K562 (cell line): Measurements from ENCODE around the gene MCL1. TPM values are rescaled to one million over a fixed set of nuclear protein-coding genes. Genes with fewer than 3 reads are reported as not detected.

Experiments used
- EHMT2 ChIP-seq: fragments of 450-650 bp; IDR thresholded peaks from 2 replicates; pipeline ENCODE4 v1.6.1; 2018; ENCODE audit warnings: antibody characterized with exemption
- FOXK1 ChIP-seq: sonication (generic); formaldehyde crosslinking; IDR thresholded peaks from 2 replicates; pipeline ENCODE4 v1.8.0; 2022; ENCODE audit warnings: missing genetic modification reagents, mild to moderate bottlenecking, borderline replicate concordance
- HNRNPK ChIP-seq: fragments of 200-400 bp; formaldehyde crosslinking; IDR thresholded peaks from one replicate; pipeline ENCODE4 v1.6.1; 2018; ENCODE audit warnings: mild to moderate bottlenecking, low read depth, low read length; ENCODE audit not compliant: poor library complexity, severe bottlenecking
- KAT8 ChIP-seq: fragments of 450-650 bp; IDR thresholded peaks from 2 replicates; pipeline ENCODE4 v1.6.1; 2016; ENCODE audit warnings: low read depth, mild to moderate bottlenecking
- NEUROD1 ChIP-seq: fragments of 150-350 bp; IDR thresholded peaks from 2 replicates; pipeline ENCODE4 v1.6.1; 2014; ENCODE audit warnings: borderline replicate concordance, low read length, low read depth; ENCODE audit not compliant: partially characterized antibody
- POLR2AphosphoS2 ChIP-seq: IDR thresholded peaks from 2 replicates; pipeline ENCODE4 v1.6.1; 2012; ENCODE audit warnings: low read length, improper control_type of control experiment
- POLR2G ChIP-seq: fragments of 200-400 bp; formaldehyde crosslinking; IDR thresholded peaks from 2 replicates; pipeline ENCODE4 v1.6.1; 2017; ENCODE audit warnings: low read depth, mild to moderate bottlenecking, antibody characterized with exemption, low read length, moderate library complexity
- PTTG1 ChIP-seq: fragments of 450-650 bp; IDR thresholded peaks from 2 replicates; pipeline ENCODE4 v1.6.1; 2016; ENCODE audit warnings: low read depth, mild to moderate bottlenecking, missing genetic modification characterization, missing compliant biosample characterization
- YBX1 ChIP-seq: fragments of 450-650 bp; IDR thresholded peaks from 2 replicates; pipeline ENCODE4 v1.7.1; 2016; ENCODE audit warnings: mild to moderate bottlenecking
- ZNF644 ChIP-seq: fragments of 200-800 bp; sonication (Bioruptor generic); IDR thresholded peaks from 2 replicates; pipeline ENCODE4 v1.6.1; 2016; ENCODE audit warnings: low read depth, missing genetic modification characterization, missing compliant biosample characterization
- polyA plus RNA-seq, 8 experiments: library from polyadenylated mRNA; depleted of rRNA in 4 of 8; stranded (reverse) in 5 of 8; unstranded in 3 of 8; fragments of >200 nt; fragmentation: Nextera tagmentation in 2 of 8; fragmentation: Illumina TruSeq in 1 of 8; extraction: Ambion mirVana in 2 of 8; extraction: Trizol in 1 of 8; gene quantifications; 2 replicates each; pipeline versions ENCODE4 v1.2.1 to v1.2.3, GENCODE V29; 2011 to 2014; ENCODE audit warnings: inconsistent platforms in 1 of 8, missing spikeins in 1 of 8
- total RNA-seq, 7 experiments: library from RNA; depleted of rRNA in 6 of 7; stranded (reverse); fragments of >200 nt in 6 of 7; fragmentation: Illumina TruSeq in 2 of 7; extraction: Trizol in 2 of 7; gene quantifications; 2 replicates each; pipeline versions ENCODE4 v1.2.1 to v1.2.3, GENCODE V29; 2011 to 2021; ENCODE audit warnings: low replicate concordance in 1 of 7
- TF ChIP-seq, protein P1 (sequence below): fragments of 250-450 bp; sonication (Bioruptor Pico); IDR thresholded peaks from 2 replicates; pipeline ENCODE4 v1.4.0; 2020
- TF ChIP-seq, protein P2 (sequence below): fragments of 250-450 bp; sonication (Bioruptor Pico); IDR thresholded peaks from 2 replicates; pipeline ENCODE4 v1.5.0; 2021
- TF ChIP-seq, protein P3 (sequence below): fragments of 450-650 bp; formaldehyde crosslinking; conservative IDR thresholded peaks from 2 replicates; pipeline ENCODE4 v1.4.0; 2022; ENCODE audit warnings: mild to moderate bottlenecking, missing genetic modification characterization
- TF ChIP-seq, protein P4 (sequence below), 2 experiments: fragments of 450-650 bp; conservative IDR thresholded peaks; 2 replicates each; pipeline ENCODE4 v1.6.1; 2017; ENCODE audit warnings: mild to moderate bottlenecking in 2 of 2, moderate library complexity in 2 of 2
- TF ChIP-seq, protein P5 (sequence below): fragments of 250-450 bp; sonication (Bioruptor Pico); IDR thresholded peaks from 2 replicates; pipeline ENCODE4 v1.9.0; 2021; ENCODE audit warnings: mild to moderate bottlenecking, inconsistent platforms

MCL1 gene
- total and polyA plus RNA-seq, 9 of the 15 experiments (the other 6 are each of a cell fraction or from before 2014, with no cell fraction given): 27.1 to 224 (median 138) TPM

DNA sequence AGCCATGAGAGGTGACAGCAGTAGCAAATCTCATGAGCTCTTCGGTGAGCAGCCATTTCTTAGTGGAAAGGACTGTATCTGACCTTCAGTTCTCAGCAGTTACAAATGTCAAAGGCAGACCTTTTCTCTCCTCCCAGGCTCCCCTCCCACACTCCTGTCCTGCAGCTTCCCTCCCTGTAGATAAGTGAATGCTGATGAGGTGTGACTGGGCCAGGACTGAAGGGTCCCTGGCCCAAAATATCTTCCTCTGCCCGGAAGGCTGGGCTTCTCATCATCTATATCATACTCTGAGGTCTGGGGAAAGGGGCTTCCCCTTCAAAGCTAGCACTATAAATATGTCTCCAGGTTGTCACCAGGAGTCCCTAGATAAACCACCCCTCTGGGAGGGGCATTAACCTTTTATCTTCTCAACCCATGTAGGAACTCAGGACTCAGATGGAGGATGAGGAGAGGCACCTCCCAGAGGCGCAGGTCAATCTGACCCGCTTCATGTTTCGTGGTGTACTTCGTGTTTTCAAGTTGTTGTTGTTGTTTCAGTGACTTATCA is 33.9 kb downstream of the MCL1 start (continued):
- TF ChIP-seq YBX1: no peak
- TF ChIP-seq NEUROD1: peak; percentile 73
- no peak for TF ChIP-seq EHMT2
- TF ChIP-seq, protein P1, sequence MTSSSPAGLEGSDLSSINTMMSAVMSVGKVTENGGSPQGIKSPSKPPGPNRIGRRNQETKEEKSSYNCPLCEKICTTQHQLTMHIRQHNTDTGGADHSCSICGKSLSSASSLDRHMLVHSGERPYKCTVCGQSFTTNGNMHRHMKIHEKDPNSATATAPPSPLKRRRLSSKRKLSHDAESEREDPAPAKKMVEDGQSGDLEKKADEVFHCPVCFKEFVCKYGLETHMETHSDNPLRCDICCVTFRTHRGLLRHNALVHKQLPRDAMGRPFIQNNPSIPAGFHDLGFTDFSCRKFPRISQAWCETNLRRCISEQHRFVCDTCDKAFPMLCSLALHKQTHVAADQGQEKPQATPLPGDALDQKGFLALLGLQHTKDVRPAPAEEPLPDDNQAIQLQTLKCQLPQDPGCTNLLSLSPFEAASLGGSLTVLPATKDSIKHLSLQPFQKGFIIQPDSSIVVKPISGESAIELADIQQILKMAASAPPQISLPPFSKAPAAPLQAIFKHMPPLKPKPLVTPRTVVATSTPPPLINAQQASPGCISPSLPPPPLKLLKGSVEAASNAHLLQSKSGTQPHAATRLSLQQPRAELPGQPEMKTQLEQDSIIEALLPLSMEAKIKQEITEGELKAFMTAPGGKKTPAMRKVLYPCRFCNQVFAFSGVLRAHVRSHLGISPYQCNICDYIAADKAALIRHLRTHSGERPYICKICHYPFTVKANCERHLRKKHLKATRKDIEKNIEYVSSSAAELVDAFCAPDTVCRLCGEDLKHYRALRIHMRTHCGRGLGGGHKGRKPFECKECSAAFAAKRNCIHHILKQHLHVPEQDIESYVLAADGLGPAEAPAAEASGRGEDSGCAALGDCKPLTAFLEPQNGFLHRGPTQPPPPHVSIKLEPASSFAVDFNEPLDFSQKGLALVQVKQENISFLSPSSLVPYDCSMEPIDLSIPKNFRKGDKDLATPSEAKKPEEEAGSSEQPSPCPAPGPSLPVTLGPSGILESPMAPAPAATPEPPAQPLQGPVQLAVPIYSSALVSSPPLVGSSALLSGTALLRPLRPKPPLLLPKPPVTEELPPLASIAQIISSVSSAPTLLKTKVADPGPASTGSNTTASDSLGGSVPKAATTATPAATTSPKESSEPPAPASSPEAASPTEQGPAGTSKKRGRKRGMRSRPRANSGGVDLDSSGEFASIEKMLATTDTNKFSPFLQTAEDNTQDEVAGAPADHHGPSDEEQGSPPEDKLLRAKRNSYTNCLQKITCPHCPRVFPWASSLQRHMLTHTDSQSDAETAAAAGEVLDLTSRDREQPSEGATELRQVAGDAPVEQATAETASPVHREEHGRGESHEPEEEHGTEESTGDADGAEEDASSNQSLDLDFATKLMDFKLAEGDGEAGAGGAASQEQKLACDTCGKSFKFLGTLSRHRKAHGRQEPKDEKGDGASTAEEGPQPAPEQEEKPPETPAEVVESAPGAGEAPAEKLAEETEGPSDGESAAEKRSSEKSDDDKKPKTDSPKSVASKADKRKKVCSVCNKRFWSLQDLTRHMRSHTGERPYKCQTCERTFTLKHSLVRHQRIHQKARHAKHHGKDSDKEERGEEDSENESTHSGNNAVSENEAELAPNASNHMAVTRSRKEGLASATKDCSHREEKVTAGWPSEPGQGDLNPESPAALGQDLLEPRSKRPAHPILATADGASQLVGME (CRISPR knock-in tag): no peak
- TF ChIP-seq HNRNPK: no peak
- TF ChIP-seq POLR2G: no peak
- TF ChIP-seq PTTG1 (tag): no peak
- TF ChIP-seq, protein P2, sequence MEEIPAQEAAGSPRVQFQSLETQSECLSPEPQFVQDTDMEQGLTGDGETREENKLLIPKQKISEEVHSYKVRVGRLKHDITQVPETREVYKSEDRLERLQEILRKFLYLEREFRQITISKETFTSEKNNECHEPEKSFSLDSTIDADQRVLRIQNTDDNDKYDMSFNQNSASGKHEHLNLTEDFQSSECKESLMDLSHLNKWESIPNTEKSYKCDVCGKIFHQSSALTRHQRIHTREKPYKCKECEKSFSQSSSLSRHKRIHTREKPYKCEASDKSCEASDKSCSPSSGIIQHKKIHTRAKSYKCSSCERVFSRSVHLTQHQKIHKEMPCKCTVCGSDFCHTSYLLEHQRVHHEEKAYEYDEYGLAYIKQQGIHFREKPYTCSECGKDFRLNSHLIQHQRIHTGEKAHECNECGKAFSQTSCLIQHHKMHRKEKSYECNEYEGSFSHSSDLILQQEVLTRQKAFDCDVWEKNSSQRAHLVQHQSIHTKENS (CRISPR knock-in tag): no peak
- no peak for TF ChIP-seq FOXK1 (CRISPR knock-in tag)
- TF ChIP-seq, protein P3, sequence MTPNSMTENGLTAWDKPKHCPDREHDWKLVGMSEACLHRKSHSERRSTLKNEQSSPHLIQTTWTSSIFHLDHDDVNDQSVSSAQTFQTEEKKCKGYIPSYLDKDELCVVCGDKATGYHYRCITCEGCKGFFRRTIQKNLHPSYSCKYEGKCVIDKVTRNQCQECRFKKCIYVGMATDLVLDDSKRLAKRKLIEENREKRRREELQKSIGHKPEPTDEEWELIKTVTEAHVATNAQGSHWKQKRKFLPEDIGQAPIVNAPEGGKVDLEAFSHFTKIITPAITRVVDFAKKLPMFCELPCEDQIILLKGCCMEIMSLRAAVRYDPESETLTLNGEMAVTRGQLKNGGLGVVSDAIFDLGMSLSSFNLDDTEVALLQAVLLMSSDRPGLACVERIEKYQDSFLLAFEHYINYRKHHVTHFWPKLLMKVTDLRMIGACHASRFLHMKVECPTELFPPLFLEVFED (CRISPR knock-in tag): no peak
- no peak for TF ChIP-seq ZNF644 (tag)
- no peak for TF ChIP-seq POLR2AphosphoS2
- TF ChIP-seq, protein P4, sequence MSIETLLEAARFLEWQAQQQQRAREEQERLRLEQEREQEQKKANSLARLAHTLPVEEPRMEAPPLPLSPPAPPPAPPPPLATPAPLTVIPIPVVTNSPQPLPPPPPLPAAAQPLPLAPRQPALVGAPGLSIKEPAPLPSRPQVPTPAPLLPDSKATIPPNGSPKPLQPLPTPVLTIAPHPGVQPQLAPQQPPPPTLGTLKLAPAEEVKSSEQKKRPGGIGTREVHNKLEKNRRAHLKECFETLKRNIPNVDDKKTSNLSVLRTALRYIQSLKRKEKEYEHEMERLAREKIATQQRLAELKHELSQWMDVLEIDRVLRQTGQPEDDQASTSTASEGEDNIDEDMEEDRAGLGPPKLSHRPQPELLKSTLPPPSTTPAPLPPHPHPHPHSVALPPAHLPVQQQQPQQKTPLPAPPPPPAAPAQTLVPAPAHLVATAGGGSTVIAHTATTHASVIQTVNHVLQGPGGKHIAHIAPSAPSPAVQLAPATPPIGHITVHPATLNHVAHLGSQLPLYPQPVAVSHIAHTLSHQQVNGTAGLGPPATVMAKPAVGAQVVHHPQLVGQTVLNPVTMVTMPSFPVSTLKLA (conservative IDR thresholded peaks at IDR 0.05): peak; percentile 47 to 76; a peak in 1 of 4 replicates
- TF ChIP-seq, protein P5, sequence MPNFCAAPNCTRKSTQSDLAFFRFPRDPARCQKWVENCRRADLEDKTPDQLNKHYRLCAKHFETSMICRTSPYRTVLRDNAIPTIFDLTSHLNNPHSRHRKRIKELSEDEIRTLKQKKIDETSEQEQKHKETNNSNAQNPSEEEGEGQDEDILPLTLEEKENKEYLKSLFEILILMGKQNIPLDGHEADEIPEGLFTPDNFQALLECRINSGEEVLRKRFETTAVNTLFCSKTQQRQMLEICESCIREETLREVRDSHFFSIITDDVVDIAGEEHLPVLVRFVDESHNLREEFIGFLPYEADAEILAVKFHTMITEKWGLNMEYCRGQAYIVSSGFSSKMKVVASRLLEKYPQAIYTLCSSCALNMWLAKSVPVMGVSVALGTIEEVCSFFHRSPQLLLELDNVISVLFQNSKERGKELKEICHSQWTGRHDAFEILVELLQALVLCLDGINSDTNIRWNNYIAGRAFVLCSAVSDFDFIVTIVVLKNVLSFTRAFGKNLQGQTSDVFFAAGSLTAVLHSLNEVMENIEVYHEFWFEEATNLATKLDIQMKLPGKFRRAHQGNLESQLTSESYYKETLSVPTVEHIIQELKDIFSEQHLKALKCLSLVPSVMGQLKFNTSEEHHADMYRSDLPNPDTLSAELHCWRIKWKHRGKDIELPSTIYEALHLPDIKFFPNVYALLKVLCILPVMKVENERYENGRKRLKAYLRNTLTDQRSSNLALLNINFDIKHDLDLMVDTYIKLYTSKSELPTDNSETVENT (CRISPR knock-in tag): no peak
- no peak for TF ChIP-seq KAT8
